CD4-positive, alpha-beta memory T cell (primary cell): ENCODE data around the gene FKBP1B. TPM values are rescaled to one million over a fixed set of nuclear protein-coding genes. Genes with fewer than 3 reads are reported as not detected.
"Not testable (repeated sequence)": the region's sequence is repeated elsewhere in the genome, so short reads cannot be mapped to it uniquely, and the experiment has no call there.

ENCODE experiments used
- CTCF ChIA-PET: fragments of 350-600 bp; sonication (Branson Sonifier 250); formaldehyde crosslinking; loops from one replicate; lab custom pipeline; 2021; ENCODE audit warnings: inconsistent platforms; ENCODE audit not compliant: partially characterized antibody; lab: Charles Lee
- POLR2A ChIA-PET: fragments of 350-600 bp; sonication (Branson Sonifier 250); formaldehyde crosslinking; loops from one replicate; lab custom pipeline; 2021; ENCODE audit not compliant: partially characterized antibody; lab: Charles Lee
- DNase-seq, 5 donors: peaks; one replicate each; pipeline versions ENCODE4 v3.0.0 to v3.0.0-alpha.2; 2020 to 2022; ENCODE audit warnings: mixed read lengths in 1 of 5
- H3K27ac ChIP-seq: one replicate; pipeline ENCODE4 v1.7.0; 2013; ENCODE audit warnings: low read depth, low read length
- H3K27me3 ChIP-seq: 2 replicates; pipeline ENCODE4 v1.7.0; 2013; ENCODE audit warnings: mild to moderate bottlenecking, low read length, moderate library complexity; ENCODE audit not compliant: insufficient read depth
- H3K36me3 ChIP-seq: 2 replicates; pipeline ENCODE4 v1.7.0; 2013; ENCODE audit warnings: mild to moderate bottlenecking, low read length, moderate library complexity; ENCODE audit not compliant: insufficient read depth
- H3K4me1 ChIP-seq: 2 replicates; pipeline ENCODE4 v1.7.0; 2013; ENCODE audit warnings: mild to moderate bottlenecking, low read length, moderate library complexity; ENCODE audit not compliant: insufficient read depth
- H3K4me3 ChIP-seq, 2 donors: one replicate each; pipeline ENCODE4 v1.7.0; 2013; ENCODE audit warnings: low read length in 2 of 2, mild to moderate bottlenecking in 1 of 2
- H3K9me3 ChIP-seq, 2 donors: one replicate each; pipeline ENCODE4 v1.7.0; 2013; ENCODE audit warnings: low read length in 2 of 2, control low read depth in 1 of 2; ENCODE audit not compliant: control insufficient read depth in 1 of 2
- H3K27ac Mint-ChIP-seq, 7 donors: one replicate each; pipeline ENCODE4 v1.8.0; 2020 to 2021; ENCODE audit warnings: mixed read lengths in 7 of 7, mild to moderate bottlenecking in 6 of 7, inconsistent platforms in 3 of 7, moderate library complexity in 3 of 7
- H3K27me3 Mint-ChIP-seq, 2 donors: one replicate each; pipeline ENCODE4 v1.8.0; 2020 to 2021; ENCODE audit warnings: mixed read lengths in 2 of 2
- H3K36me3 Mint-ChIP-seq, 2 donors: one replicate each; pipeline ENCODE4 v1.8.0; 2020 to 2021; ENCODE audit warnings: mixed read lengths in 2 of 2, inconsistent platforms in 1 of 2, mild to moderate bottlenecking in 1 of 2
- H3K4me1 Mint-ChIP-seq, 4 donors: one replicate each; pipeline ENCODE4 v1.8.0; 2020 to 2021; ENCODE audit warnings: mixed read lengths in 4 of 4, mild to moderate bottlenecking in 1 of 4
- H3K4me3 Mint-ChIP-seq, 8 donors: one replicate each; pipeline ENCODE4 v1.8.0; 2020 to 2021; ENCODE audit warnings: mixed read lengths in 8 of 8, mild to moderate bottlenecking in 7 of 8, moderate library complexity in 6 of 8, inconsistent platforms in 3 of 8
- H3K9me3 Mint-ChIP-seq, 8 donors: one replicate each; pipeline ENCODE4 v1.8.0; 2020 to 2021; ENCODE audit warnings: mixed read lengths in 8 of 8, mild to moderate bottlenecking in 5 of 8, inconsistent platforms in 3 of 8, moderate library complexity in 1 of 8
- intact Hi-C: fragments of 100-400 bp; cut with micrococcal nuclease; formaldehyde crosslinking; loops from one replicate; pipeline ENCODE4 v1.15.1; 2023
- polyA plus RNA-seq, 2 donors: library from polyadenylated mRNA; unstranded; fragments of 300-500 nt; fragmentation: Illumina TruSeq; gene quantifications; one replicate each; pipeline ENCODE4 v1.2.3, GENCODE V29; 2021
- total RNA-seq, 2 experiments: library from RNA; stranded (reverse); gene quantifications; one replicate each; pipeline ENCODE4 v1.2.3, GENCODE V29; 2021

The FKBP1B gene
- total and polyA plus RNA-seq, 4 experiments from 2014 or later = 0.58 to 2.5 (median 1.8) TPM

GRCh38 chr2:24011250-24012104 is 38.1 kb upstream of the FKBP1B start:
- peak overlapping the region in 1 of 8 donors; percentile 18 for H3K4me3 Mint-ChIP-seq

DNA sequence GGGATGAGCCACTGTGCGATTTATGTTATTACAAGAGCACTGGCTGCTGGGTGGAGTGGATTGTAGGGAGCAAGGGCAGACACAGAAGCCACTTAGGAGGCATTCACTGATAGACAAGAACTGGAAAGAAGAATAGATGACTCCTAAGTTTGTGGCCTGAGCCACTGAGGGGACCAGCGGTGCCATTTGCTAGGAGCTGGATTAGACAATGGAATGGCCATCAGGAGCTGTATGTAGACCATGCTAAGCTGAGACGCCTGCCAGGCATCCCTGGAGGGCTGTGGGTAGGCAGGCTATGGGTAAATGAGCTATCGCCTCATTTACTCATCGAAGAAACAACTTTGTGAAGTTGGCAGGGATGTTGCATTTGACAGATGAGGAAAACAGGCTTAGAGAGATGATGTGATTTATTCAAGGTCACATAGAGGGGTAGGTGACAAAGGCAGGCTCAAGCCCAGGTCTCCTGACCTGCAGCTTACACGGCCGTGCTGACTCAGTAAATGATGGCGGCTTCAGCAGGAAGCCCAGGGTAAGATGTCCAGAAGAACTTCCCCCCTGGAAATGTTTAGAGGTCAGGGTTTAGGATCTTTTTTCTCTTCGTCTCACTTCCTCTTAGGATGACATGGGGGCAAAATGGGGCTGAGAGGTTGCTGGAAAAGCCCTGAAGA is 36.9 kb upstream of the FKBP1B start:
- POLR2A ChIA-PET = interaction anchor here (0.7 kb wide), 1 partner anchor 120 kb away, joined by 3 read pairs; no protein-coding TSS in a partner anchor
- intact Hi-C loops = no loop called here
- H3K27me3 Mint-ChIP-seq = peaks cover 24 to 31% of the 10 kb centered on the region in 2 donors
- peaks cover 0 to 11% (median under 1%) of the 10 kb centered on the region in 4 donors for H3K4me1 Mint-ChIP-seq
- H3K36me3 Mint-ChIP-seq = no peaks in the 10 kb centered on the region
- H3K4me3 Mint-ChIP-seq = no peak overlapping the region
- Histone ChIP-seq H3K4me1 (peaks cover 11% of the 10 kb centered on the region), H3K27ac (no peak overlapping the region), H3K27me3 (peaks cover 5% of the 10 kb centered on the region), H3K4me3 (no peak overlapping the region), H3K9me3 (no peaks in the 10 kb centered on the region), H3K36me3 (no peaks in the 10 kb centered on the region)
- no peak for DNase-seq
- no peaks in the 10 kb centered on the region for H3K9me3 Mint-ChIP-seq
- CTCF ChIA-PET = no interaction called here
- peak overlapping the region in 1 of 7 donors; percentile 34 for H3K27ac Mint-ChIP-seq

More at GRCh38 chr2:24011250-24012104, 38.1 kb upstream of the FKBP1B start:
- Histone ChIP-seq H3K9me3 (no peaks in the 10 kb centered on the region), H3K27me3 (peaks cover 5% of the 10 kb centered on the region), H3K36me3 (no peaks in the 10 kb centered on the region), H3K4me1 (peaks cover 11% of the 10 kb centered on the region), H3K4me3 (no peak overlapping the region), H3K27ac (no peak overlapping the region)
- intact Hi-C loops = no loop called here
- peaks cover 24 to 31% of the 10 kb centered on the region in 2 donors for H3K27me3 Mint-ChIP-seq
- ChIA-PET POLR2A (no interaction called here), CTCF (interaction anchor here (1.2 kb wide), 2 partner anchors 11 to 187 kb away, joined by 3 read pairs; no protein-coding TSS in a partner anchor)
- no peak for DNase-seq
- no peaks in the 10 kb centered on the region for H3K36me3 Mint-ChIP-seq
- H3K4me1 Mint-ChIP-seq = peaks cover 0 to 11% (median under 1%) of the 10 kb centered on the region in 4 donors
- peak overlapping the region in 1 of 7 donors; percentile 81 for H3K27ac Mint-ChIP-seq
- H3K9me3 Mint-ChIP-seq = no peaks in the 10 kb centered on the region

DNA sequence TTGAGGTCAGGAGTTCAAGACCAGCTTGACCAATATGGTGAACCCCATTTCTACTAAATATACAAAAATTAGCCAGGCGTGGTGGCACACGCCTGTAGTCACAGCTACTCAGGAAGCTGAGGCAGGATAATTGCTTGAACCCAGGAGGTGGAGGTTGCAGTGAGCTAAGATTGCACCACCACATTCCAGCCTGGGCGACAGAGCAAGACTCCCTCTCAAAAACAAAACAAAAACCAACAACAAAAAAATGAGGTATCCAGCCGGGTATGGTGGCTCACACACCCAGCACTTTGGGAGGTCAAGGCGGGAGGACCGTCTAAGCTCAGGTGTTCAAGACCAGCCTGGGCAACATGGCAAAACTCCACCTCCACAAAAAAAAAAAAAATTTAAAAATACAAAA is 34.6 kb upstream of the FKBP1B start:
- H3K4me1 ChIP-seq, DNase-seq, H3K4me3 ChIP-seq, H3K36me3 Mint-ChIP-seq, H3K27ac ChIP-seq, H3K4me3 Mint-ChIP-seq, H3K9me3 ChIP-seq, H3K9me3 Mint-ChIP-seq, intact Hi-C loops, CTCF ChIA-PET, H3K36me3 ChIP-seq, H3K27me3 ChIP-seq, POLR2A ChIA-PET, H3K27ac Mint-ChIP-seq: not testable (repeated sequence)
- Mint-ChIP-seq H3K4me1 (peaks cover 0 to 11% (median 0%) of the 10 kb centered on the region in 4 donors), H3K27me3 (peaks cover 18 to 24% of the 10 kb centered on the region in 2 donors)

DNA sequence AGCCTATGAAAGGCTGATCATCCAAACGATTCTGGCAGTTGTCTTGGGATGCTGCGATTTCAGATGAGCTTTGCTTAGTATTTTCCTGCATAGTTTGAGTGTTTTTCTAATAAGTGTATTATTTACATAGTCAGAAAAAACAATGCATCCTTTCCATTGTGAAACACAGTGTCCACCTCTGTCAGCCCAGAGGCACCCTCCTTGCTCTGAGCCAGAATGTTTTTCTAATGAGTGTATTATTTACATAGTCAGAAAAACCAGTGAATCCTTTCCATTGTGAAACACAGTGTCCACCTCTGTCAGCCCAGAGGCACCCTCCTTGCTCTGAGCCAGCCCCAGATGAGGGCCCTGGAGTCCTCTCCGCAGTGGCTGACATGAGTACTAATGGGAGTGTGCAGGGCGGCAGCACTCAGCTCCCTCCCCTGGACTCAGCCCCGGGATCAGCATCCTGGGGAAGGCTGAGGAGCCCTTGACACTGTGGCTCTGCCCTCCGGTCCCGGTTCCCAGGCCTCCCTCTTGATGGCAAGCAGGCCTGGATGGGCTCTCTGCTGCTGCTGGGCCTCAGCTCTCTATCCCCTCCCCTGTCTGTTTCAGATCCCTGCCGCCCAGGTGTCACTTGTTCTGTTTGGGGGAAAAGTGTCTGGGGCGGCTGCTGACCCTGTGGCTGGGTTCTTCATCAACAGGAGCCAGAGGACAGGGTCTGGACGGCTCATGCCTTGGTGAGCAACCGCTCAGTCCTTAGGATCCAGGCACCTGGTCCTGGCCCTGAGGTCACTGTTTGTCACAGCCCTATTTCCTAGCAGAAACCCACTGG is 33.8 kb upstream of the FKBP1B start:
- H3K9me3 ChIP-seq = no peaks in the 10 kb centered on the region
- H3K4me1 Mint-ChIP-seq = peaks cover 0 to 11% (median 0%) of the 10 kb centered on the region in 4 donors
- H3K36me3 Mint-ChIP-seq = no peaks in the 10 kb centered on the region
- no peaks in the 10 kb centered on the region for H3K36me3 ChIP-seq
- H3K4me3 Mint-ChIP-seq = no peak overlapping the region
- peaks cover 3% of the 10 kb centered on the region for H3K27me3 ChIP-seq
- ChIA-PET CTCF (no interaction called here), POLR2A (no interaction called here)
- no peak overlapping the region for H3K27ac Mint-ChIP-seq
- peaks cover 18 to 23% of the 10 kb centered on the region in 2 donors for H3K27me3 Mint-ChIP-seq
- no peak for DNase-seq
- H3K4me1 ChIP-seq = no peaks in the 10 kb centered on the region
- H3K27ac ChIP-seq = no peak overlapping the region
- no peaks in the 10 kb centered on the region for H3K9me3 Mint-ChIP-seq
- H3K4me3 ChIP-seq = no peak overlapping the region
- intact Hi-C loops = no loop called here

- intact Hi-C loops = no loop called here
- ChIA-PET CTCF (no interaction called here), POLR2A (no interaction called here)
- peaks cover 0 to 5% (median 0%) of the 10 kb centered on the region in 4 donors for H3K4me1 Mint-ChIP-seq
- no peaks in the 10 kb centered on the region for H3K9me3 Mint-ChIP-seq
- Histone ChIP-seq H3K9me3 (no peaks in the 10 kb centered on the region), H3K4me1 (no peaks in the 10 kb centered on the region), H3K4me3 (no peak overlapping the region), H3K27me3 (no peaks in the 10 kb centered on the region), H3K36me3 (no peaks in the 10 kb centered on the region), H3K27ac (no peak overlapping the region)
- H3K27ac Mint-ChIP-seq = no peak overlapping the region
- no peak for DNase-seq
- H3K4me3 Mint-ChIP-seq = no peak overlapping the region
- peaks cover 15 to 17% of the 10 kb centered on the region in 2 donors for H3K27me3 Mint-ChIP-seq
- H3K36me3 Mint-ChIP-seq = no peaks in the 10 kb centered on the region
These were observed 33.2 kb upstream of the FKBP1B start for GRCh38 chr2:24016376-24016761.

DNA sequence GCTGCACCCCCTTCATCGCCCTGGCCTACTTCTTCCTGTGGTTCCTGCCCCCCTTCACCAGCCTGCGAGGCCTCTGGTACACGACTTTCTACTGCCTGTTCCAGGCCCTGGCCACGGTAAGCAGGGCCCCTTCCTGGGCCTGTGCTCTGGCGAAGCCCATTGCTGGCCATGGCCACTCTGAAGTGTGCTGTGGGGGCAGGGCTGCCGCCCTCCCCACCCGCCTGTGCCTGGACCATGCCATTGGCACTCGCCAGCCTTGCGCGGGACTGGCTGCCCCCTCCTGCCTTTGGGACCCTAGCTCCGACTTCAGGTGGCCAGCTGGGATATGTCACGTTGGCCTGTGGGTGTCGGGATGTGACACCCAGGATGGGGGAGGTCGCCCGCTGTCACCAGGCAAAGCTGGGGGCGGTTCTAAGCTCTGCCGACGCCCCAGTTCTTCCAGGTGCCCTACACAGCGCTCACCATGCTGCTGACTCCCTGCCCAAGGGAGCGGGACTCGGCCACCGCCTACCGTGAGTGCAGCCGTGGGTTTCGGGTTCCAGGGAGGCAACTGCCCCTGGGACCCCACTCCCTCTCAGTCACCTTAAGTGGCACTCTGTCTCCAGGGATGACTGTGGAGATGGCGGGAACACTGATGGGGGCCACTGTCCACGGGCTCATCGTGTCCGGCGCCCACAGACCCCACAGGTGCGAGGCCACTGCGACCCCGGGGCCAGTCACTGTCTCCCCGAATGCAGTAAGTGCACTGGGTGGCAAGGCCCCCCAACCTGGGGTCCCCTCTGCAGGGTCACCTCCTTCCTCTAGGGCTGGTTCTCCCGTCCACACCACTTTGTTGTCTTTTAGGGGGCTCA is 32.5 kb upstream of the FKBP1B start:
- Histone ChIP-seq H3K27ac (no peak overlapping the region), H3K9me3 (no peaks in the 10 kb centered on the region), H3K4me3 (no peak overlapping the region), H3K4me1 (no peaks in the 10 kb centered on the region), H3K27me3 (no peaks in the 10 kb centered on the region), H3K36me3 (no peaks in the 10 kb centered on the region)
- intact Hi-C loops = no loop called here
- H3K4me3 Mint-ChIP-seq = no peak overlapping the region
- H3K36me3 Mint-ChIP-seq = peaks cover 0 to 3% of the 10 kb centered on the region in 2 donors
- POLR2A ChIA-PET = interaction anchor here (0.7 kb wide), 1 partner anchor 90 kb away, joined by 3 read pairs; the partner anchor contains the start of gene ATAD2B
- no peaks in the 10 kb centered on the region for H3K4me1 Mint-ChIP-seq
- H3K27me3 Mint-ChIP-seq = peaks cover 8 to 10% of the 10 kb centered on the region in 2 donors
- CTCF ChIA-PET = no interaction called here
- no peak overlapping the region for H3K27ac Mint-ChIP-seq
- no peak for DNase-seq
- H3K9me3 Mint-ChIP-seq = no peaks in the 10 kb centered on the region
